Osteoblast (primary cell): ENCODE data around the gene PLA2G2A. TPM values are rescaled to one million over a fixed set of nuclear protein-coding genes. Genes with fewer than 3 reads are reported as not detected.
A peak's percentile ranks its signal among the peaks of the same experiment; 100 is the strongest.
"Not testable (repeated sequence)": the region's sequence is repeated elsewhere in the genome, so short reads cannot be mapped to it uniquely, and the experiment has no call there.

Source experiments
- DNase-seq: peaks from one replicate; pipeline ENCODE4 v3.0.0; 2011; ENCODE audit warnings: low spot score, mixed read lengths; ENCODE audit not compliant: insufficient read length; ENCODE audit errors: missing footprints
- H2AFZ ChIP-seq: 2 replicates; pipeline ENCODE4 v1.6.0; 2011; ENCODE audit warnings: mild to moderate bottlenecking, low read length
- H3K27ac ChIP-seq: 2 replicates; pipeline ENCODE4 v1.5.1; 2011; ENCODE audit warnings: mild to moderate bottlenecking, low read depth, low read length, moderate library complexity
- H3K27me3 ChIP-seq: 2 replicates; pipeline ENCODE4 v1.6.0; 2012; ENCODE audit warnings: mild to moderate bottlenecking, control low read depth, inconsistent platforms, low read length, moderate library complexity; ENCODE audit not compliant: insufficient read depth
- H3K36me3 ChIP-seq: 2 replicates; pipeline ENCODE4 v1.5.1; 2011; ENCODE audit warnings: mild to moderate bottlenecking, low read length, control low read depth, moderate library complexity; ENCODE audit not compliant: insufficient read depth
- H3K4me1 ChIP-seq: 2 replicates; pipeline ENCODE4 v1.5.1; 2011; ENCODE audit warnings: mild to moderate bottlenecking, low read length, control low read depth, moderate library complexity; ENCODE audit not compliant: insufficient read depth
- H3K4me2 ChIP-seq: 2 replicates; pipeline ENCODE4 v1.6.0; 2011; ENCODE audit warnings: mild to moderate bottlenecking, low read length; ENCODE audit not compliant: insufficient read depth
- H3K4me3 ChIP-seq: fragments of 200-600 bp; sonication (generic); 3 replicates; pipeline ENCODE4 v1.5.1; 2012; ENCODE audit warnings: mild to moderate bottlenecking, low read length, inconsistent platforms; ENCODE audit not compliant: insufficient read depth
- H3K79me2 ChIP-seq: 2 replicates; pipeline ENCODE4 v1.6.0; 2012; ENCODE audit warnings: mild to moderate bottlenecking, low read length, control low read depth, inconsistent platforms; ENCODE audit not compliant: insufficient read depth
- H3K9me3 ChIP-seq: 2 replicates; pipeline ENCODE4 v1.5.1; 2011; ENCODE audit warnings: low read depth, low read length, control low read depth
- H4K20me1 ChIP-seq: 2 replicates; pipeline ENCODE4 v1.6.0; 2012; ENCODE audit warnings: mild to moderate bottlenecking, low read length, control low read depth; ENCODE audit not compliant: insufficient read depth
- CTCF ChIP-seq: IDR thresholded peaks from 2 replicates; pipeline ENCODE4 v1.5.1; 2011; ENCODE audit warnings: mild to moderate bottlenecking, low read depth, low read length, moderate library complexity; ENCODE audit errors: extremely low read depth
- total RNA-seq: library from RNA; depleted of rRNA; stranded (reverse); fragments of >200 nt; gene quantifications from 2 replicates; pipeline ENCODE4 v1.2.3, GENCODE V29; 2012

PLA2G2A gene
- total RNA-seq, 1 donor: not detected

- not testable (repeated sequence) for H3K27me3 ChIP-seq, DNase-seq
These were observed 19.4 kb upstream of the PLA2G2A start for GRCh38 chr1:19998823-19999222.

GRCh38 chr1:19990689-19991088 is 11.3 kb upstream of the PLA2G2A start:
- TF ChIP-seq CTCF: no peak
- no peaks in the 10 kb centered on the region for H3K4me1 ChIP-seq
- no peak overlapping the region for H3K4me2 ChIP-seq
- no peaks in the 10 kb centered on the region for H3K36me3 ChIP-seq
- H3K79me2 ChIP-seq: no peaks in the 10 kb centered on the region
- no peak overlapping the region for H2AFZ ChIP-seq
- no peaks in the 10 kb centered on the region for H3K9me3 ChIP-seq
- H3K4me3 ChIP-seq: no peak overlapping the region
- H3K27me3 ChIP-seq: peaks cover 34% of the 10 kb centered on the region
- no peaks in the 10 kb centered on the region for H4K20me1 ChIP-seq
- H3K27ac ChIP-seq: no peak overlapping the region
- DNase-seq: no peak

More at GRCh38 chr1:19998823-19999222, 19.4 kb upstream of the PLA2G2A start:
- not testable (repeated sequence) for H3K79me2 ChIP-seq, H3K4me3 ChIP-seq, H3K27ac ChIP-seq, H3K4me2 ChIP-seq, H3K9me3 ChIP-seq, H3K36me3 ChIP-seq, H4K20me1 ChIP-seq, H2AFZ ChIP-seq, H3K4me1 ChIP-seq
- TF ChIP-seq CTCF: peak; percentile 32

- not testable (repeated sequence) for H3K27ac ChIP-seq, H3K4me1 ChIP-seq, H3K4me2 ChIP-seq, H3K36me3 ChIP-seq, H3K9me3 ChIP-seq, H2AFZ ChIP-seq, H3K4me3 ChIP-seq, H3K79me2 ChIP-seq, H4K20me1 ChIP-seq, DNase-seq
- H3K27me3 ChIP-seq: peaks cover 34% of the 10 kb centered on the region
These were observed 10.8 kb upstream of the PLA2G2A start for GRCh38 chr1:19990182-19990582.

- Histone ChIP-seq H3K4me2 (no peak overlapping the region), H3K9me3 (no peaks in the 10 kb centered on the region), H3K27ac (no peak overlapping the region), H3K79me2 (no peaks in the 10 kb centered on the region), H3K36me3 (no peaks in the 10 kb centered on the region), H3K4me3 (no peak overlapping the region), H4K20me1 (no peaks in the 10 kb centered on the region), H2AFZ (no peak overlapping the region), H3K4me1 (no peaks in the 10 kb centered on the region), H3K27me3 (peaks cover 31% of the 10 kb centered on the region)
- TF ChIP-seq CTCF: no peak
- no peak for DNase-seq
These were observed 9.0 kb upstream of the PLA2G2A start for GRCh38 chr1:19988267-19989006.
